Liver (tissue), 3 donors: ENCODE data around the gene C11orf97.

Experiments
- HNF4G ChIP-seq: IDR thresholded peaks from 2 replicates; pipeline ENCODE4 v1.6.1; 2016; ENCODE audit warnings: antibody characterized with exemption
- JUND ChIP-seq, 2 donors: IDR thresholded peaks; 2 replicates each; pipeline ENCODE4 v1.6.1; 2016; ENCODE audit warnings: antibody characterized with exemption in 2 of 2
- NR2F2 ChIP-seq: IDR thresholded peaks from 2 replicates; pipeline ENCODE4 v1.6.1; 2016; ENCODE audit warnings: antibody characterized with exemption
- RAD21 ChIP-seq, 2 donors: IDR thresholded peaks; 2 replicates each; pipeline ENCODE4 v1.6.1; 2016; ENCODE audit warnings: antibody characterized with exemption in 2 of 2, mild to moderate bottlenecking in 2 of 2
- TAF1 ChIP-seq: conservative IDR thresholded peaks from 2 replicates; pipeline ENCODE4 v1.6.1; 2016; ENCODE audit warnings: antibody characterized with exemption, mild to moderate bottlenecking
- TF ChIP-seq, protein P1 (sequence below): fragments of 150-350 bp; IDR thresholded peaks from 2 replicates; pipeline ENCODE4 v1.5.1; 2017; ENCODE audit warnings: improper control_type of control experiment, low read depth, low read length; ENCODE audit not compliant: missing input control
- TF ChIP-seq, protein P2 (sequence below): IDR thresholded peaks from 2 replicates; pipeline ENCODE4 v1.6.1; 2016; ENCODE audit warnings: antibody characterized with exemption
- TF ChIP-seq, protein P3 (sequence below): IDR thresholded peaks from 2 replicates; pipeline ENCODE4 v1.6.1; 2016; ENCODE audit warnings: antibody characterized with exemption
- TF ChIP-seq, protein P4 (sequence below): IDR thresholded peaks from 2 replicates; pipeline ENCODE4 v1.6.1; 2016; ENCODE audit warnings: antibody characterized with exemption, mild to moderate bottlenecking
- donor health status: healthy.
- donor health status: healthy.

DNA sequence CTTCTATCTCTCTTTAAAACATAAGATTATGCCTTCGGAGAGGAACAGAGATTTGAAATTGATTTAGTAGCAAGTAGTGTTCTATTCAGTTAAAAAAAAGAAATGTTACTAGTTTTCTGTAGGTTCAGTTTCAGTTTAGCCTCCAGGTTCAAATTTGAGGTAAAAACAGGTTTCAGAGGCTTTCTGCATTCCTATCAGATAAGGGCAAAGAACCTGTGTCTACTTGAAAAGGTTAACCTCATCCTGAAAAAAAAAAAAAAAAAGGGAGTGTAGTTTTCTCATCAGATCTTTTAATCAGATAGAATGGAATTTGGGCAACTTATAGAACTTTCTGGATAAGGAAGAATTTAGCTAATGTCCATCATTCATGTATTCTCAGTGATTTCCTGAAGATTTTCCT is 12.1 kb downstream of the C11orf97 start:
- TF ChIP-seq, protein P1, sequence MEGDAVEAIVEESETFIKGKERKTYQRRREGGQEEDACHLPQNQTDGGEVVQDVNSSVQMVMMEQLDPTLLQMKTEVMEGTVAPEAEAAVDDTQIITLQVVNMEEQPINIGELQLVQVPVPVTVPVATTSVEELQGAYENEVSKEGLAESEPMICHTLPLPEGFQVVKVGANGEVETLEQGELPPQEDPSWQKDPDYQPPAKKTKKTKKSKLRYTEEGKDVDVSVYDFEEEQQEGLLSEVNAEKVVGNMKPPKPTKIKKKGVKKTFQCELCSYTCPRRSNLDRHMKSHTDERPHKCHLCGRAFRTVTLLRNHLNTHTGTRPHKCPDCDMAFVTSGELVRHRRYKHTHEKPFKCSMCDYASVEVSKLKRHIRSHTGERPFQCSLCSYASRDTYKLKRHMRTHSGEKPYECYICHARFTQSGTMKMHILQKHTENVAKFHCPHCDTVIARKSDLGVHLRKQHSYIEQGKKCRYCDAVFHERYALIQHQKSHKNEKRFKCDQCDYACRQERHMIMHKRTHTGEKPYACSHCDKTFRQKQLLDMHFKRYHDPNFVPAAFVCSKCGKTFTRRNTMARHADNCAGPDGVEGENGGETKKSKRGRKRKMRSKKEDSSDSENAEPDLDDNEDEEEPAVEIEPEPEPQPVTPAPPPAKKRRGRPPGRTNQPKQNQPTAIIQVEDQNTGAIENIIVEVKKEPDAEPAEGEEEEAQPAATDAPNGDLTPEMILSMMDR, result no peak
- TF ChIP-seq, protein P2, sequence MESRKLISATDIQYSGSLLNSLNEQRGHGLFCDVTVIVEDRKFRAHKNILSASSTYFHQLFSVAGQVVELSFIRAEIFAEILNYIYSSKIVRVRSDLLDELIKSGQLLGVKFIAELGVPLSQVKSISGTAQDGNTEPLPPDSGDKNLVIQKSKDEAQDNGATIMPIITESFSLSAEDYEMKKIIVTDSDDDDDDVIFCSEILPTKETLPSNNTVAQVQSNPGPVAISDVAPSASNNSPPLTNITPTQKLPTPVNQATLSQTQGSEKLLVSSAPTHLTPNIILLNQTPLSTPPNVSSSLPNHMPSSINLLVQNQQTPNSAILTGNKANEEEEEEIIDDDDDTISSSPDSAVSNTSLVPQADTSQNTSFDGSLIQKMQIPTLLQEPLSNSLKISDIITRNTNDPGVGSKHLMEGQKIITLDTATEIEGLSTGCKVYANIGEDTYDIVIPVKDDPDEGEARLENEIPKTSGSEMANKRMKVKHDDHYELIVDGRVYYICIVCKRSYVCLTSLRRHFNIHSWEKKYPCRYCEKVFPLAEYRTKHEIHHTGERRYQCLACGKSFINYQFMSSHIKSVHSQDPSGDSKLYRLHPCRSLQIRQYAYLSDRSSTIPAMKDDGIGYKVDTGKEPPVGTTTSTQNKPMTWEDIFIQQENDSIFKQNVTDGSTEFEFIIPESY, result no peak
- TF ChIP-seq, protein P3, sequence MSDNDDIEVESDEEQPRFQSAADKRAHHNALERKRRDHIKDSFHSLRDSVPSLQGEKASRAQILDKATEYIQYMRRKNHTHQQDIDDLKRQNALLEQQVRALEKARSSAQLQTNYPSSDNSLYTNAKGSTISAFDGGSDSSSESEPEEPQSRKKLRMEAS, result no peak
- no peak for TF ChIP-seq TAF1
- no peak for TF ChIP-seq RAD21 (IDR thresholded peaks at IDR 0.05)
- TF ChIP-seq NR2F2, result no peak
- no peak for TF ChIP-seq JUND (IDR thresholded peaks at IDR 0.05)
- no peak for TF ChIP-seq HNF4G
- TF ChIP-seq, protein P4, sequence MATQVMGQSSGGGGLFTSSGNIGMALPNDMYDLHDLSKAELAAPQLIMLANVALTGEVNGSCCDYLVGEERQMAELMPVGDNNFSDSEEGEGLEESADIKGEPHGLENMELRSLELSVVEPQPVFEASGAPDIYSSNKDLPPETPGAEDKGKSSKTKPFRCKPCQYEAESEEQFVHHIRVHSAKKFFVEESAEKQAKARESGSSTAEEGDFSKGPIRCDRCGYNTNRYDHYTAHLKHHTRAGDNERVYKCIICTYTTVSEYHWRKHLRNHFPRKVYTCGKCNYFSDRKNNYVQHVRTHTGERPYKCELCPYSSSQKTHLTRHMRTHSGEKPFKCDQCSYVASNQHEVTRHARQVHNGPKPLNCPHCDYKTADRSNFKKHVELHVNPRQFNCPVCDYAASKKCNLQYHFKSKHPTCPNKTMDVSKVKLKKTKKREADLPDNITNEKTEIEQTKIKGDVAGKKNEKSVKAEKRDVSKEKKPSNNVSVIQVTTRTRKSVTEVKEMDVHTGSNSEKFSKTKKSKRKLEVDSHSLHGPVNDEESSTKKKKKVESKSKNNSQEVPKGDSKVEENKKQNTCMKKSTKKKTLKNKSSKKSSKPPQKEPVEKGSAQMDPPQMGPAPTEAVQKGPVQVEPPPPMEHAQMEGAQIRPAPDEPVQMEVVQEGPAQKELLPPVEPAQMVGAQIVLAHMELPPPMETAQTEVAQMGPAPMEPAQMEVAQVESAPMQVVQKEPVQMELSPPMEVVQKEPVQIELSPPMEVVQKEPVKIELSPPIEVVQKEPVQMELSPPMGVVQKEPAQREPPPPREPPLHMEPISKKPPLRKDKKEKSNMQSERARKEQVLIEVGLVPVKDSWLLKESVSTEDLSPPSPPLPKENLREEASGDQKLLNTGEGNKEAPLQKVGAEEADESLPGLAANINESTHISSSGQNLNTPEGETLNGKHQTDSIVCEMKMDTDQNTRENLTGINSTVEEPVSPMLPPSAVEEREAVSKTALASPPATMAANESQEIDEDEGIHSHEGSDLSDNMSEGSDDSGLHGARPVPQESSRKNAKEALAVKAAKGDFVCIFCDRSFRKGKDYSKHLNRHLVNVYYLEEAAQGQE, result no peak
